NCI-H748 treated with DMSO at 0.1 percent for 48 hours (cell line): ENCODE measurements around the gene FAHD2B.
"Not testable (repeated sequence)": the region's sequence is repeated elsewhere in the genome, so short reads cannot be mapped to it uniquely, and the experiment has no call there.

ENCODE experiments used
- DNase-seq: peaks from one replicate; lab custom pipeline; 2025; lab: John Stamatoyannopoulos, UW

FAHD2B gene

GRCh38 chr2:97068074-97068473 is 26.6 kb downstream of the FAHD2B start:
- no peak for DNase-seq

- no peak for DNase-seq
These were observed 27.2 kb downstream of the FAHD2B start for GRCh38 chr2:97067279-97068004.

- DNase-seq: not testable (repeated sequence)
These were observed 28.7 kb downstream of the FAHD2B start for GRCh38 chr2:97066030-97066429.

- not testable (repeated sequence) for DNase-seq
These were observed 32.7 kb downstream of the FAHD2B start for GRCh38 chr2:97062020-97062419.

GRCh38 chr2:97059782-97060181 is 34.9 kb downstream of the FAHD2B start:
- not testable (repeated sequence) for DNase-seq

- DNase-seq: not testable (repeated sequence)
These were observed 38.5 kb downstream of the FAHD2B start for GRCh38 chr2:97056150-97056549.

- DNase-seq: not testable (repeated sequence)
These were observed 44.6 kb downstream of the FAHD2B start for GRCh38 chr2:97050032-97050431.

GRCh38 chr2:97048448-97048847 is 46.2 kb downstream of the FAHD2B start:
- not testable (repeated sequence) for DNase-seq

GRCh38 chr2:97046676-97047075 is 48.0 kb downstream of the FAHD2B start:
- DNase-seq: not testable (repeated sequence)

- DNase-seq: not testable (repeated sequence)
These were observed 48.7 kb downstream of the FAHD2B start for GRCh38 chr2:97045895-97046499.
